B cell (primary cell): ENCODE data around the gene AMBRA1.

Experiments
- EZH2 ChIP-seq: IDR thresholded peaks from 2 replicates; pipeline ENCODE4 v1.6.1; 2012; ENCODE audit warnings: borderline replicate concordance, low read depth, mild to moderate bottlenecking, moderate library complexity, low read length; ENCODE audit not compliant: insufficient read depth, poor library complexity, severe bottlenecking
- TF ChIP-seq, protein P1 (sequence below): fragments of 200-600 bp; IDR thresholded peaks from one replicate; pipeline ENCODE4 v1.8.0; 2022; ENCODE audit warnings: antibody characterized with exemption, mild to moderate bottlenecking

DNA sequence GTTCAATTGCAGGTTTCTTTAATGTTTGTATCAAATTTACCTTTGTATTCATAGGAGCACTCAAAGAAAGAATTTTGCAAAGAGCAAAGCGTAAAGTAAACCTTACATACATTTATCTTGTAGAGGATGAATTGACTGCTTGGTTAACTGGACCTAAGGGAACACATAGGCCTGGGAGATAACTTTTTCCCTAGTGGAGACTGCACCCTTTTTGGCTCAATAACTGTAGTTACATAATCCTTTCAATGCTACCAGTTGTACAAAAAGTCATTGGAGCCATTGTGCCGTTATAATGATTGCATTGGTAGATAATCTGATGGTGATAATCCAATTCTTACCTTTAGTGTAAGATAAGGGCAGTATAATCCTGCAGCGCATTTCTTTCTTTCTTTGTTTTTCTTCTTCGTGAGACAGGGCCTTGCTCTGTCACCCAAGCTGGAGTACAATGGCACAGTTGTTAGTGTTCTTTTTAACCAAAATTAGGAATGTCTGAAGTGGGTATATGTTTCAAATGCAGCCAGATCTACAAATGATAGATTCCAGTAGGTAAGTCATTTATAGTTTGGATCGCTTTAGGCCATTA, 41.8 kb upstream of the AMBRA1 start:
- TF ChIP-seq, protein P1, sequence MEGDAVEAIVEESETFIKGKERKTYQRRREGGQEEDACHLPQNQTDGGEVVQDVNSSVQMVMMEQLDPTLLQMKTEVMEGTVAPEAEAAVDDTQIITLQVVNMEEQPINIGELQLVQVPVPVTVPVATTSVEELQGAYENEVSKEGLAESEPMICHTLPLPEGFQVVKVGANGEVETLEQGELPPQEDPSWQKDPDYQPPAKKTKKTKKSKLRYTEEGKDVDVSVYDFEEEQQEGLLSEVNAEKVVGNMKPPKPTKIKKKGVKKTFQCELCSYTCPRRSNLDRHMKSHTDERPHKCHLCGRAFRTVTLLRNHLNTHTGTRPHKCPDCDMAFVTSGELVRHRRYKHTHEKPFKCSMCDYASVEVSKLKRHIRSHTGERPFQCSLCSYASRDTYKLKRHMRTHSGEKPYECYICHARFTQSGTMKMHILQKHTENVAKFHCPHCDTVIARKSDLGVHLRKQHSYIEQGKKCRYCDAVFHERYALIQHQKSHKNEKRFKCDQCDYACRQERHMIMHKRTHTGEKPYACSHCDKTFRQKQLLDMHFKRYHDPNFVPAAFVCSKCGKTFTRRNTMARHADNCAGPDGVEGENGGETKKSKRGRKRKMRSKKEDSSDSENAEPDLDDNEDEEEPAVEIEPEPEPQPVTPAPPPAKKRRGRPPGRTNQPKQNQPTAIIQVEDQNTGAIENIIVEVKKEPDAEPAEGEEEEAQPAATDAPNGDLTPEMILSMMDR, result no peak
- TF ChIP-seq EZH2, result no peak
